WTC11 (cell line): ENCODE data around the gene SURF1. TPM values are rescaled to one million over a fixed set of nuclear protein-coding genes. Genes with fewer than 3 reads are reported as not detected.

Experiments used
- ARID4B ChIP-seq: sonication (generic); formaldehyde crosslinking; IDR thresholded peaks from 2 replicates; pipeline ENCODE4 v1.8.0; 2023; ENCODE audit warnings: missing genetic modification reagents, mild to moderate bottlenecking, borderline replicate concordance
- ATF2 ChIP-seq: sonication (generic); formaldehyde crosslinking; IDR thresholded peaks from 2 replicates; pipeline ENCODE4 v1.8.1; 2022; ENCODE audit warnings: low read depth, missing genetic modification reagents, borderline replicate concordance
- ATF3 ChIP-seq: sonication (generic); formaldehyde crosslinking; conservative IDR thresholded peaks from 2 replicates; pipeline ENCODE4 v1.8.1; 2022; ENCODE audit warnings: mild to moderate bottlenecking, missing genetic modification reagents
- CREM ChIP-seq: sonication (generic); formaldehyde crosslinking; IDR thresholded peaks from 2 replicates; pipeline ENCODE4 v1.8.1; 2022; ENCODE audit warnings: mild to moderate bottlenecking, missing genetic modification reagents, moderate library complexity
- CTCF ChIP-seq: fragments of 200-600 bp; IDR thresholded peaks from 2 replicates; pipeline ENCODE4 v1.8.0; 2022; ENCODE audit warnings: antibody characterized with exemption
- E2F5 ChIP-seq: sonication (generic); formaldehyde crosslinking; IDR thresholded peaks from 2 replicates; pipeline ENCODE4 v1.8.1; 2022; ENCODE audit warnings: mild to moderate bottlenecking, moderate library complexity, missing genetic modification reagents
- ESRRA ChIP-seq: sonication (generic); formaldehyde crosslinking; IDR thresholded peaks from 2 replicates; pipeline ENCODE4 v1.8.1; 2022; ENCODE audit warnings: mild to moderate bottlenecking, missing genetic modification reagents, borderline replicate concordance
- FOXJ3 ChIP-seq: sonication (generic); formaldehyde crosslinking; IDR thresholded peaks from 2 replicates; pipeline ENCODE4 v1.9.0; 2021; ENCODE audit warnings: missing genetic modification reagents, mild to moderate bottlenecking, borderline replicate concordance
- FOXK1 ChIP-seq: sonication (generic); formaldehyde crosslinking; IDR thresholded peaks from 2 replicates; pipeline ENCODE4 v1.8.0; 2022; ENCODE audit warnings: mild to moderate bottlenecking, moderate library complexity, missing genetic modification reagents
- FOXP4 ChIP-seq: sonication (generic); formaldehyde crosslinking; IDR thresholded peaks from 2 replicates; pipeline ENCODE4 v1.8.0; 2022; ENCODE audit warnings: mild to moderate bottlenecking, missing genetic modification reagents
- JUN ChIP-seq: sonication (generic); formaldehyde crosslinking; IDR thresholded peaks from 2 replicates; pipeline ENCODE4 v1.8.0; 2023; ENCODE audit warnings: mild to moderate bottlenecking, missing genetic modification reagents
- KAT7 ChIP-seq: sonication (generic); formaldehyde crosslinking; IDR thresholded peaks from 2 replicates; pipeline ENCODE4 v1.8.1; 2023; ENCODE audit warnings: missing genetic modification reagents, mild to moderate bottlenecking, borderline replicate concordance
- MYBL2 ChIP-seq: sonication (generic); formaldehyde crosslinking; IDR thresholded peaks from 2 replicates; pipeline ENCODE4 v1.8.1; 2023; ENCODE audit warnings: mild to moderate bottlenecking, moderate library complexity, missing genetic modification reagents
- NR3C1 ChIP-seq: sonication (generic); formaldehyde crosslinking; conservative IDR thresholded peaks from 2 replicates; pipeline ENCODE4 v1.8.1; 2023; ENCODE audit warnings: low read depth, mild to moderate bottlenecking, missing genetic modification reagents
- PRRX2 ChIP-seq: fragments of 250-450 bp; sonication (Bioruptor Pico); IDR thresholded peaks from 2 replicates; pipeline ENCODE4 v1.8.0; 2021; ENCODE audit warnings: mild to moderate bottlenecking
- RELA ChIP-seq: sonication (generic); formaldehyde crosslinking; IDR thresholded peaks from 2 replicates; pipeline ENCODE4 v1.8.1; 2022; ENCODE audit warnings: missing genetic modification reagents, mild to moderate bottlenecking, borderline replicate concordance
- RORB ChIP-seq: fragments of 250-450 bp; sonication (Bioruptor Pico); IDR thresholded peaks from 2 replicates; pipeline ENCODE4 v1.9.0; 2021; ENCODE audit warnings: mild to moderate bottlenecking
- SMAD4 ChIP-seq: sonication (generic); formaldehyde crosslinking; IDR thresholded peaks from 2 replicates; pipeline ENCODE4 v1.8.0; 2022; ENCODE audit warnings: mild to moderate bottlenecking, missing genetic modification reagents
- USF2 ChIP-seq: sonication (generic); formaldehyde crosslinking; IDR thresholded peaks from 2 replicates; pipeline ENCODE4 v1.8.1; 2023; ENCODE audit warnings: mild to moderate bottlenecking, missing genetic modification reagents, moderate library complexity
- ZBTB43 ChIP-seq: sonication (generic); formaldehyde crosslinking; IDR thresholded peaks from 2 replicates; pipeline ENCODE4 v1.8.1; 2023; ENCODE audit warnings: mild to moderate bottlenecking, missing genetic modification reagents
- ZNF121 ChIP-seq: sonication (generic); formaldehyde crosslinking; IDR thresholded peaks from 2 replicates; pipeline ENCODE4 v1.8.0; 2023; ENCODE audit warnings: missing genetic modification reagents
- ZNF138 ChIP-seq: sonication (generic); formaldehyde crosslinking; conservative IDR thresholded peaks from 2 replicates; pipeline ENCODE4 v1.8.1; 2022; ENCODE audit warnings: mild to moderate bottlenecking, moderate library complexity, missing genetic modification reagents
- ZNF219 ChIP-seq: sonication (generic); formaldehyde crosslinking; IDR thresholded peaks from 2 replicates; pipeline ENCODE4 v1.8.0; 2023; ENCODE audit warnings: missing genetic modification reagents, mild to moderate bottlenecking, borderline replicate concordance
- ZNF263 ChIP-seq: sonication (generic); formaldehyde crosslinking; IDR thresholded peaks from 2 replicates; pipeline ENCODE4 v1.8.1; 2022; ENCODE audit warnings: low read depth, mild to moderate bottlenecking, moderate library complexity, missing genetic modification reagents
- ZNF423 ChIP-seq: fragments of 250-450 bp; sonication (Bioruptor Pico); IDR thresholded peaks from 2 replicates; pipeline ENCODE4 v2.1.2; 2022; ENCODE audit warnings: mild to moderate bottlenecking, moderate library complexity
- total RNA-seq: library from RNA; stranded (reverse); gene quantifications from 3 replicates; pipeline ENCODE4 v1.2.3, GENCODE V29; 2021

The SURF1 gene
- total RNA-seq, 1 experiment from 2014 or later = 33.3 TPM

GRCh38 chr9:133347985-133348717 lies 8.1 kb downstream of the SURF1 start, which contains the start of the genes MED22 and RPL7A (continued):
- TF ChIP-seq ZBTB43 = peak; percentile 43; the same call in 1 of the 2 replicates
- peak; percentile 62; the same call in 1 of the 2 replicates for TF ChIP-seq ARID4B
- TF ChIP-seq E2F5 (CRISPR knock-in tag) = peak; percentile 77; the same call in 1 of the 2 replicates
- TF ChIP-seq FOXP4 (CRISPR knock-in tag) = 0 out of 2 replicates have a peak, but pooled peaks have one; percentile 12
- TF ChIP-seq RELA (CRISPR knock-in tag) = no peak
- TF ChIP-seq ESRRA (CRISPR knock-in tag) = no peak
- TF ChIP-seq NR3C1 = no peak
- no peak for TF ChIP-seq ATF2 (CRISPR knock-in tag)
- peak; percentile 99 for TF ChIP-seq KAT7
- peak; percentile 16 for TF ChIP-seq MYBL2 (CRISPR knock-in tag)
- no peak for TF ChIP-seq FOXK1
- TF ChIP-seq PRRX2 = peak; percentile 79
- no peak for TF ChIP-seq SMAD4
- TF ChIP-seq CREM (CRISPR knock-in tag) = peak; percentile 69; the same call in 1 of the 2 replicates
- TF ChIP-seq RORB (CRISPR knock-in tag) = no peak
- TF ChIP-seq ZNF423 = no peak
- no peak for TF ChIP-seq ZNF219 (CRISPR knock-in tag)
- TF ChIP-seq CTCF = no peak
- TF ChIP-seq ZNF121 (CRISPR knock-in tag) = no peak
- no peak for TF ChIP-seq ZNF263
- TF ChIP-seq JUN (CRISPR knock-in tag) = peak; percentile 73; the same call in 1 of the 2 replicates
- no peak for TF ChIP-seq FOXJ3
- no peak for TF ChIP-seq USF2 (CRISPR knock-in tag)
- TF ChIP-seq ATF3 = no peak
- no peak for TF ChIP-seq ZNF138
